HepG2 (cell line): Measurements from ENCODE around the gene JTB.

Experiments
- FOXJ3 ChIP-seq: sonication (generic); formaldehyde crosslinking; IDR thresholded peaks from 2 replicates; pipeline ENCODE4 v1.4.0; 2020; ENCODE audit warnings: missing genetic modification reagents, mild to moderate bottlenecking, borderline replicate concordance
- POLR2AphosphoS5 ChIP-seq: IDR thresholded peaks from 2 replicates; pipeline ENCODE4 v1.6.1; 2012; ENCODE audit warnings: low read depth, low read length
- RORA ChIP-seq: sonication (generic); formaldehyde crosslinking; IDR thresholded peaks from 2 replicates; pipeline ENCODE4 v1.5.0; 2020; ENCODE audit warnings: mild to moderate bottlenecking, missing genetic modification reagents, moderate library complexity
- TCF7L2 ChIP-seq: IDR thresholded peaks from 2 replicates; pipeline ENCODE4 v1.6.1; 2011; ENCODE audit warnings: mild to moderate bottlenecking, low read depth, low read length, moderate library complexity
- ZNF546 ChIP-seq: sonication (generic); formaldehyde crosslinking; conservative IDR thresholded peaks from 2 replicates; pipeline ENCODE4 v1.8.1; 2023; ENCODE audit warnings: mild to moderate bottlenecking, missing genetic modification reagents
- TF ChIP-seq, protein P1 (sequence below): sonication (generic); formaldehyde crosslinking; IDR thresholded peaks from 2 replicates; pipeline ENCODE4 v1.4.0; 2020; ENCODE audit warnings: missing genetic modification reagents
- TF ChIP-seq, protein P2 (sequence below): sonication (generic); formaldehyde crosslinking; IDR thresholded peaks from 2 replicates; pipeline ENCODE4 v1.8.0; 2022; ENCODE audit warnings: mild to moderate bottlenecking, missing genetic modification reagents, moderate library complexity
- TF ChIP-seq, protein P3 (sequence below): sonication (generic); formaldehyde crosslinking; IDR thresholded peaks from 2 replicates; pipeline ENCODE4 v1.5.0; 2020; ENCODE audit warnings: mild to moderate bottlenecking, missing genetic modification reagents, moderate library complexity

DNA sequence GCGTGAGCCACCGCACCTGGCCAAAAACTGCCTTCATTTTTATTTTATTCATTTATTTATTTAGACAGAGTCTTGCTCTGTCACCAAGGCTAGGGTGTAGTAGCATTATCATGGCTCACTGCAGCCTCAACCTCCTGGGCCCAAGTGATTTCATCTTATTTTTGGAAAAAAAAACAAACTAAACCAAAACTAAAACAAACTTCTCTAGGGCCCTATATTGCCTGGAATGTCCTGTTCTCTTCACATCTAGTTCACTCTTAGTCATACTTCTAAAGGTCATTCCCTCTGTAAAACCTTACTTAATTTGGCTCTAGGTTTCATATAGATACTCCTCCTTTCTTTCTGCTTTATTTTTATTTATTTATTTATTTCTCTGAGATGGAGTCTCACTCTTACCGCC lies 28.7 kb upstream of the JTB start:
- TF ChIP-seq FOXJ3: no peak
- TF ChIP-seq, protein P1, sequence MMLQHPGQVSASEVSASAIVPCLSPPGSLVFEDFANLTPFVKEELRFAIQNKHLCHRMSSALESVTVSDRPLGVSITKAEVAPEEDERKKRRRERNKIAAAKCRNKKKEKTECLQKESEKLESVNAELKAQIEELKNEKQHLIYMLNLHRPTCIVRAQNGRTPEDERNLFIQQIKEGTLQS (CRISPR knock-in tag): no peak
- no peak for TF ChIP-seq RORA (CRISPR knock-in tag)
- TF ChIP-seq TCF7L2: no peak
- TF ChIP-seq, protein P2, sequence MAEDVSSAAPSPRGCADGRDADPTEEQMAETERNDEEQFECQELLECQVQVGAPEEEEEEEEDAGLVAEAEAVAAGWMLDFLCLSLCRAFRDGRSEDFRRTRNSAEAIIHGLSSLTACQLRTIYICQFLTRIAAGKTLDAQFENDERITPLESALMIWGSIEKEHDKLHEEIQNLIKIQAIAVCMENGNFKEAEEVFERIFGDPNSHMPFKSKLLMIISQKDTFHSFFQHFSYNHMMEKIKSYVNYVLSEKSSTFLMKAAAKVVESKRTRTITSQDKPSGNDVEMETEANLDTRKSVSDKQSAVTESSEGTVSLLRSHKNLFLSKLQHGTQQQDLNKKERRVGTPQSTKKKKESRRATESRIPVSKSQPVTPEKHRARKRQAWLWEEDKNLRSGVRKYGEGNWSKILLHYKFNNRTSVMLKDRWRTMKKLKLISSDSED (CRISPR knock-in tag): no peak
- no peak for TF ChIP-seq POLR2AphosphoS5
- TF ChIP-seq, protein P3, sequence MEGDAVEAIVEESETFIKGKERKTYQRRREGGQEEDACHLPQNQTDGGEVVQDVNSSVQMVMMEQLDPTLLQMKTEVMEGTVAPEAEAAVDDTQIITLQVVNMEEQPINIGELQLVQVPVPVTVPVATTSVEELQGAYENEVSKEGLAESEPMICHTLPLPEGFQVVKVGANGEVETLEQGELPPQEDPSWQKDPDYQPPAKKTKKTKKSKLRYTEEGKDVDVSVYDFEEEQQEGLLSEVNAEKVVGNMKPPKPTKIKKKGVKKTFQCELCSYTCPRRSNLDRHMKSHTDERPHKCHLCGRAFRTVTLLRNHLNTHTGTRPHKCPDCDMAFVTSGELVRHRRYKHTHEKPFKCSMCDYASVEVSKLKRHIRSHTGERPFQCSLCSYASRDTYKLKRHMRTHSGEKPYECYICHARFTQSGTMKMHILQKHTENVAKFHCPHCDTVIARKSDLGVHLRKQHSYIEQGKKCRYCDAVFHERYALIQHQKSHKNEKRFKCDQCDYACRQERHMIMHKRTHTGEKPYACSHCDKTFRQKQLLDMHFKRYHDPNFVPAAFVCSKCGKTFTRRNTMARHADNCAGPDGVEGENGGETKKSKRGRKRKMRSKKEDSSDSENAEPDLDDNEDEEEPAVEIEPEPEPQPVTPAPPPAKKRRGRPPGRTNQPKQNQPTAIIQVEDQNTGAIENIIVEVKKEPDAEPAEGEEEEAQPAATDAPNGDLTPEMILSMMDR (CRISPR knock-in tag): no peak
- no peak for TF ChIP-seq ZNF546
